KMS-11 (cell line): ENCODE measurements around the gene ATP6V1G2.
"Not testable (repeated sequence)": the region's sequence is repeated elsewhere in the genome, so short reads cannot be mapped to it uniquely, and the experiment has no call there.

Experiments
- H2AFZ ChIP-seq: fragments of 200-600 bp; sonication (generic); 2 replicates; pipeline ENCODE4 v1.6.1; 2016; ENCODE audit warnings: antibody characterized with exemption, mixed run types, low read depth
- H3K27ac ChIP-seq: fragments of 200-600 bp; sonication (generic); 2 replicates; pipeline ENCODE4 v1.6.1; 2016; ENCODE audit warnings: mild to moderate bottlenecking, mixed run types
- H3K27me3 ChIP-seq: fragments of 200-600 bp; sonication (generic); 2 replicates; pipeline ENCODE4 v1.6.1; 2017; ENCODE audit warnings: mild to moderate bottlenecking, low read depth, mixed run types, moderate library complexity; ENCODE audit not compliant: insufficient read depth
- H3K36me3 ChIP-seq: fragments of 200-600 bp; sonication (generic); 2 replicates; pipeline ENCODE4 v1.6.1; 2017; ENCODE audit warnings: mild to moderate bottlenecking, mixed run types; ENCODE audit not compliant: insufficient read depth
- H3K4me1 ChIP-seq: fragments of 200-600 bp; sonication (generic); 2 replicates; pipeline ENCODE4 v1.6.1; 2016; ENCODE audit warnings: mild to moderate bottlenecking, low read depth, mixed run types; ENCODE audit not compliant: poor library complexity, severe bottlenecking
- H3K4me2 ChIP-seq: fragments of 200-600 bp; sonication (generic); 2 replicates; pipeline ENCODE4 v1.7.0; 2016; ENCODE audit warnings: mild to moderate bottlenecking, mixed run types
- H3K4me3 ChIP-seq: fragments of 200-600 bp; sonication (generic); IDR thresholded peaks from 2 replicates; pipeline ENCODE4 v1.6.1; 2017; ENCODE audit warnings: low read depth, low read length, mixed read lengths; ENCODE audit not compliant: insufficient read depth
- H3K79me2 ChIP-seq: fragments of 200-600 bp; sonication (generic); 2 replicates; pipeline ENCODE4 v1.6.1; 2016; ENCODE audit warnings: low read depth, mixed run types; ENCODE audit not compliant: insufficient read depth
- H3K9ac ChIP-seq: fragments of 200-600 bp; sonication (generic); 2 replicates; pipeline ENCODE4 v1.6.1; 2016; ENCODE audit warnings: mild to moderate bottlenecking, mixed run types
- H4K20me1 ChIP-seq: fragments of 200-600 bp; sonication (generic); 2 replicates; pipeline ENCODE4 v1.6.1; 2016; ENCODE audit warnings: mild to moderate bottlenecking, mixed run types; ENCODE audit not compliant: insufficient read depth
- TF ChIP-seq, protein P1 (sequence below): fragments of 200-600 bp; sonication (generic); conservative IDR thresholded peaks from 2 replicates; pipeline ENCODE4 v1.6.1; 2017; ENCODE audit warnings: low read depth, mild to moderate bottlenecking, antibody characterized with exemption, low read length, moderate library complexity, mixed read lengths

ATP6V1G2 gene

DNA sequence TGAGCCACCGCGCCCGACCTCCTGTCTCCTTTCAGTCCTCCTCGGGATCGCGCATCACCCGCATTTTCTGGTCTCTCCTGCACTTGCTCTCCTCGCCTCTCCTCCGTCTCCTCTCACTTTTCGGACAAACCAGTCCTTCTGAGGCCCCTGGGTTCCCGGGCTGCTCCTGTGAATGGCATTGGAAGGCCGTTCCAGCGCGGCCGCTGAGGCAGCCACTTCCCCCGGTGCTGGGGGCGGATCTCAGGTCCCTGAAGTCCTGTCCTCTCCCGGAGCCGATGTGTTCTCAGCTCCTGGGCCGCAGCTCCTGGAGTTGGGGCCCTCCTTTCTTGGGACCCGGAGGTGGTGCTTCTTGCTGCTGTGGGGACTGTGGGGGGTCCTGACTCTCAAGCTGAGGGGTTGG, 47.7 kb downstream of the ATP6V1G2 start:
- TF ChIP-seq, protein P1, sequence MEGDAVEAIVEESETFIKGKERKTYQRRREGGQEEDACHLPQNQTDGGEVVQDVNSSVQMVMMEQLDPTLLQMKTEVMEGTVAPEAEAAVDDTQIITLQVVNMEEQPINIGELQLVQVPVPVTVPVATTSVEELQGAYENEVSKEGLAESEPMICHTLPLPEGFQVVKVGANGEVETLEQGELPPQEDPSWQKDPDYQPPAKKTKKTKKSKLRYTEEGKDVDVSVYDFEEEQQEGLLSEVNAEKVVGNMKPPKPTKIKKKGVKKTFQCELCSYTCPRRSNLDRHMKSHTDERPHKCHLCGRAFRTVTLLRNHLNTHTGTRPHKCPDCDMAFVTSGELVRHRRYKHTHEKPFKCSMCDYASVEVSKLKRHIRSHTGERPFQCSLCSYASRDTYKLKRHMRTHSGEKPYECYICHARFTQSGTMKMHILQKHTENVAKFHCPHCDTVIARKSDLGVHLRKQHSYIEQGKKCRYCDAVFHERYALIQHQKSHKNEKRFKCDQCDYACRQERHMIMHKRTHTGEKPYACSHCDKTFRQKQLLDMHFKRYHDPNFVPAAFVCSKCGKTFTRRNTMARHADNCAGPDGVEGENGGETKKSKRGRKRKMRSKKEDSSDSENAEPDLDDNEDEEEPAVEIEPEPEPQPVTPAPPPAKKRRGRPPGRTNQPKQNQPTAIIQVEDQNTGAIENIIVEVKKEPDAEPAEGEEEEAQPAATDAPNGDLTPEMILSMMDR, result no peak
- peak overlapping the region; percentile 39; the same call in 1 of the 2 replicates for H3K4me2 ChIP-seq

GRCh38 chr6:31497531-31498476, 48.6 kb downstream of the ATP6V1G2 start, which contains the start of gene MICB:
TSS of gene MICB (plus strand) at chr6:31498145. CDS start at chr6:31498194, 49 bp downstream.
- no peaks in the 10 kb centered on the region for H3K36me3 ChIP-seq
- H3K79me2 ChIP-seq, result peaks cover 57% of the 10 kb centered on the region
- no peak within 1 kb of the TSS for H3K4me3 ChIP-seq
- peak within 1 kb of the TSS; percentile 99 for H3K4me2 ChIP-seq
- TF ChIP-seq, protein P1, result no peak
- no peaks in the 10 kb centered on the region for H3K27me3 ChIP-seq
- H2AFZ ChIP-seq, result peak within 1 kb of the TSS; percentile 12; the same call in 1 of the 2 replicates
- peak within 1 kb of the TSS; percentile 36; the same call in 1 of the 2 replicates for H3K9ac ChIP-seq
- H3K27ac ChIP-seq, result peak within 1 kb of the TSS; percentile 72
- peaks cover 19% of the 10 kb centered on the region for H3K4me1 ChIP-seq
- peaks cover 5% of the 10 kb centered on the region; the same call in 1 of the 2 replicates for H4K20me1 ChIP-seq

More for the DNA sequence above, 47.7 kb downstream of the ATP6V1G2 start:
- peaks cover 13% of the 10 kb centered on the region for H3K4me1 ChIP-seq
- H3K27me3 ChIP-seq, result no peaks in the 10 kb centered on the region
- peaks cover 9% of the 10 kb centered on the region for H4K20me1 ChIP-seq
- H3K4me3 ChIP-seq, result no peak overlapping the region
- no peaks in the 10 kb centered on the region for H3K36me3 ChIP-seq
- H3K27ac ChIP-seq, result no peak overlapping the region
- H3K9ac ChIP-seq, result no peak overlapping the region
- peaks cover 66% of the 10 kb centered on the region for H3K79me2 ChIP-seq
- no peak overlapping the region for H2AFZ ChIP-seq

DNA sequence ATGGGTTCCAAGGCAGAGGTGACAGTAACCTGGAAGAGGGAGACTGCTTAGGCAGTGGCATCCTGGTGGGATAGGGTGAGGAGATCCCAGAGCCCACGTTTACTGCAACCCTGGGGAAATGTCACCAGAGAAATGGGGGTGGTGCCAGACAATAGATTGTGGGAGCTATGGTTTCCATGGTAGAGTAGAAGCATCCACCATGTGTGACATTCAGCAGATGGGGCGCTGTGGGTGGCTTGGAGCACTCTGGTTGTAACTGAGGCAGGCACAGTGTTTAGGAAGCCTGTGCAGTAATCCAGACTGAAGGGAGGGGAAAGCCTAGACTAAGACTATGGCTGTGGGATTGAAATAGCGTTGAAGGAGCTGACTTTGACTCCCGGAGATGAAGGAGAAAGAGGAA, 49.6 kb downstream of the ATP6V1G2 start:
- H3K27me3 ChIP-seq, H3K36me3 ChIP-seq, H4K20me1 ChIP-seq, H3K4me3 ChIP-seq, H2AFZ ChIP-seq: not testable (repeated sequence)
- Histone ChIP-seq H3K4me2 (peak overlapping the region; percentile 99), H3K9ac (peak overlapping the region; percentile 36; the same call in 1 of the 2 replicates), H3K79me2 (peaks cover 47% of the 10 kb centered on the region), H3K4me1 (peaks cover 21% of the 10 kb centered on the region), H3K27ac (peak overlapping the region; percentile 72)

DNA sequence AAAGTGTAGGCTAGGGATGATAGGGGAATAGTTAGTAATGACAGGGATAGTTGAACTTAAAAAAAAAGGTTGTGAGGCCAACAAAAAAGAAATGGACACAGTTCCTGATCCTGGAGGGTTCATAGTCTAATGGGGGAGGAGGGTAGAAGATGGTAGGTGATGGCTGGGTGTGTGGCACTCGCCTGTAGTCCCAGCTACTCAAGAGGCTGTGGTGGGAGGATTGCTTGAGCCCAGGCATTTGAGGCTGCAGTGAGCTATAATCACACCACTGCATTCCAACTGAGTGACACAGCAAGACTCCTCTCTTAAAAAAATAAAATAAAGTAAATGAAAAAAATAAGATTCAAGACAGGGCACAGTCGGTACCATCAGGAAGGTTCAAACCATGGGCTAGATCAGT, 50.8 kb downstream of the ATP6V1G2 start:
- Histone ChIP-seq H3K27ac (peak overlapping the region; percentile 75), H3K4me2 (peak overlapping the region; percentile 99), H3K36me3 (no peaks in the 10 kb centered on the region), H3K4me1 (peaks cover 24% of the 10 kb centered on the region), H3K4me3 (no peak overlapping the region), H3K79me2 (peaks cover 34% of the 10 kb centered on the region), H2AFZ (no peak overlapping the region), H3K27me3 (no peaks in the 10 kb centered on the region), H3K9ac (peak overlapping the region; percentile 62), H4K20me1 (no peaks in the 10 kb centered on the region)
- TF ChIP-seq, protein P1, result no peak
